Breast epithelium (tissue), 4 donors: Measurements from ENCODE around the gene IRF2. TPM values are rescaled to one million over a fixed set of nuclear protein-coding genes. Genes with fewer than 3 reads are reported as not detected.

Source experiments
- DNase-seq, 2 donors: peaks; one replicate each; pipeline ENCODE4 v3.0.0-alpha.2; 2019; ENCODE audit warnings: low spot score in 2 of 2
- H3K27ac ChIP-seq, 2 donors: fragments of 200-600 bp; sonication (generic) in 1 of 2; one replicate each; pipeline ENCODE4 v1.5.1; 2016 to 2019; ENCODE audit warnings: mild to moderate bottlenecking in 1 of 2
- H3K27me3 ChIP-seq, 2 donors: fragments of 200-600 bp; sonication (generic) in 1 of 2; one replicate each; pipeline versions ENCODE4 v1.5.1 to v1.6.0; 2017 to 2019; ENCODE audit warnings: control low read depth in 1 of 2, mild to moderate bottlenecking in 1 of 2
- H3K36me3 ChIP-seq: fragments of 200-600 bp; one replicate; pipeline ENCODE4 v1.5.1; 2019
- H3K4me1 ChIP-seq, 2 donors: fragments of 200-600 bp; sonication (generic); one replicate each; pipeline ENCODE4 v1.5.1; 2016 to 2019; ENCODE audit warnings: control low read depth in 1 of 2
- H3K4me3 ChIP-seq, 3 donors: fragments of 200-600 bp; sonication (generic); 1 replicate in 2 of 3; 2 replicates in 1 of 3; pipeline ENCODE4 v1.5.1; 2016 to 2019; ENCODE audit warnings: mild to moderate bottlenecking in 3 of 3, moderate library complexity in 2 of 3
- H3K9me3 ChIP-seq, 2 donors: fragments of 200-600 bp; sonication (generic) in 1 of 2; one replicate each; pipeline ENCODE4 v1.5.1; 2016 to 2019; ENCODE audit warnings: control low read depth in 1 of 2
- CTCF ChIP-seq, 3 donors: fragments of 450-650 bp; IDR thresholded peaks; one replicate each; pipeline ENCODE4 v1.5.1; 2016 to 2017; ENCODE audit warnings: antibody characterized with exemption in 3 of 3, mild to moderate bottlenecking in 3 of 3, moderate library complexity in 3 of 3
- POLR2A ChIP-seq: fragments of 450-650 bp; IDR thresholded peaks from one replicate; pipeline ENCODE4 v1.6.1; 2016; ENCODE audit warnings: antibody characterized with exemption, mild to moderate bottlenecking, moderate library complexity
- POLR2AphosphoS5 ChIP-seq, 3 donors: sonication (generic); formaldehyde crosslinking; IDR thresholded peaks; one replicate each; pipeline ENCODE4 v1.6.1; 2017; ENCODE audit warnings: antibody characterized with exemption in 3 of 3
- intact Hi-C: fragments of 100-400 bp; cut with DNase I; formaldehyde crosslinking; loops from one replicate; pipeline ENCODE4 v1.15.1; 2023; ENCODE audit warnings: low total_unique reads
- total RNA-seq, 3 donors: library from RNA; depleted of rRNA; stranded (reverse); fragments of >200 nt; gene quantifications; one replicate each; pipeline ENCODE4 v1.1.0, GENCODE V29; 2016

Gene IRF2
- total RNA-seq, 3 donors from 2014 or later: 27.4 to 57.8 (median 36.4) TPM

- no peaks in the 10 kb centered on the region for H3K4me1 ChIP-seq
- no peak for DNase-seq
- intact Hi-C loops: no loop called here
- H3K27me3 ChIP-seq: no peaks in the 10 kb centered on the region
- no peak for TF ChIP-seq POLR2A
- TF ChIP-seq CTCF (IDR thresholded peaks at IDR 0.05): no peak
- no peak for TF ChIP-seq POLR2AphosphoS5 (IDR thresholded peaks at IDR 0.05)
- no peak overlapping the region for H3K4me3 ChIP-seq
- H3K27ac ChIP-seq: no peak overlapping the region
- H3K9me3 ChIP-seq: peaks cover 0 to 4% of the 10 kb centered on the region in 2 donors
- H3K36me3 ChIP-seq: no peaks in the 10 kb centered on the region
These were observed 25.6 kb upstream of the IRF2 start for GRCh38 chr4:184499996-184500395.

- no peaks in the 10 kb centered on the region for H3K4me1 ChIP-seq
- H3K9me3 ChIP-seq: peaks cover 0 to 4% of the 10 kb centered on the region in 2 donors
- no peak overlapping the region for H3K4me3 ChIP-seq
- no peak overlapping the region for H3K27ac ChIP-seq
- H3K36me3 ChIP-seq: no peaks in the 10 kb centered on the region
- no peak for DNase-seq
- no peaks in the 10 kb centered on the region for H3K27me3 ChIP-seq
- no peak for TF ChIP-seq CTCF (IDR thresholded peaks at IDR 0.05)
- TF ChIP-seq POLR2A: no peak
- TF ChIP-seq POLR2AphosphoS5 (IDR thresholded peaks at IDR 0.05): no peak
- intact Hi-C loops: no loop called here
These were observed 24.2 kb upstream of the IRF2 start for GRCh38 chr4:184498598-184498997.

GRCh38 chr4:184489771-184490170 is 15.4 kb upstream of the IRF2 start:
- intact Hi-C loops: no loop called here
- H3K27me3 ChIP-seq: no peaks in the 10 kb centered on the region
- H3K27ac ChIP-seq: no peak overlapping the region
- no peak for DNase-seq
- H3K4me1 ChIP-seq: no peaks in the 10 kb centered on the region
- H3K4me3 ChIP-seq: no peak overlapping the region
- H3K36me3 ChIP-seq: no peaks in the 10 kb centered on the region
- H3K9me3 ChIP-seq: no peaks in the 10 kb centered on the region
- no peak for TF ChIP-seq POLR2A
- no peak for TF ChIP-seq POLR2AphosphoS5 (IDR thresholded peaks at IDR 0.05)
- no peak for TF ChIP-seq CTCF (IDR thresholded peaks at IDR 0.05)

GRCh38 chr4:184487503-184487902 is 13.2 kb upstream of the IRF2 start:
- no peaks in the 10 kb centered on the region for H3K9me3 ChIP-seq
- TF ChIP-seq POLR2AphosphoS5 (IDR thresholded peaks at IDR 0.05): peak in 1 of 3 donors; percentile 14
- no peak for TF ChIP-seq POLR2A
- intact Hi-C loops: no loop called here
- no peaks in the 10 kb centered on the region for H3K27me3 ChIP-seq
- H3K4me3 ChIP-seq: no peak overlapping the region
- no peak for DNase-seq
- H3K36me3 ChIP-seq: no peaks in the 10 kb centered on the region
- H3K27ac ChIP-seq: peak overlapping the region; percentile 17 to 68
- no peaks in the 10 kb centered on the region for H3K4me1 ChIP-seq

- DNase-seq: no peak
These were observed 10.9 kb upstream of the IRF2 start for GRCh38 chr4:184485279-184485678.

More at GRCh38 chr4:184485279-184485678, 10.9 kb upstream of the IRF2 start:
- Histone ChIP-seq H3K4me1 (no peaks in the 10 kb centered on the region), H3K4me3 (no peak overlapping the region), H3K27me3 (no peaks in the 10 kb centered on the region), H3K9me3 (no peaks in the 10 kb centered on the region), H3K36me3 (no peaks in the 10 kb centered on the region), H3K27ac (no peak overlapping the region)
- TF ChIP-seq POLR2A: no peak
- no peak for TF ChIP-seq CTCF (IDR thresholded peaks at IDR 0.05)
- TF ChIP-seq POLR2AphosphoS5 (IDR thresholded peaks at IDR 0.05): no peak
- intact Hi-C loops: no loop called here
